ENCODE data around the gene TCN1. TPM values are rescaled to one million over a fixed set of nuclear protein-coding genes. Genes with fewer than 3 reads are reported as not detected.
A peak's percentile ranks its signal among the peaks of the same experiment; 100 is the strongest.
"Not testable (repeated sequence)": the region's sequence is repeated elsewhere in the genome, so short reads cannot be mapped to it uniquely, and the experiment has no call there.

The TCN1 gene
- total RNA-seq, 1 experiment from 2014 or later: not detected

DNA sequence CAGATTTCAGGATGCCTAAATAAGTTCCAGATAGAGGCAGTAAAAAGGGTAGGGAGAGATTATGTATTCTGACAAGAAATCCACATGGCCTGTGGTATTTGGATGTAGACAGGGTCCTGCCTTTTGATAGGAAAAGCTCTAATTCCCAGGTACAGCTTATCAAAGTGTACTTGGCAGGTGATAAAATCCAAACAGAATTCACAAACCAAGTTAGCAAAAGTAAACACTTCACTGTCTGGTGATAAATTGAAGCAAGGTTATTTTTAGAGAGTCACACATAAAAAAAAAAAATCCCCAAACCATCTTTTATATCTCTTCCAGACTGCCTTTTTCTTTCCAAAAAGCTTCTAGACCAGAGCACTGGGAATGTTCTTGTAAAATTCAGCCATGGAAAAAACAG, 26.7 kb downstream of the TCN1 start:
- Histone ChIP-seq H3K27ac (ENCODE audit: low read length) (no peak overlapping the region), H3K36me3 (ENCODE audit: insufficient read depth, low read length) (no peaks in the 10 kb centered on the region), H3K4me3 (ENCODE audit: low read length) (no peak overlapping the region), H3K9me3 (ENCODE audit: low read length) (no peaks in the 10 kb centered on the region), H3K9ac (ENCODE audit: low read length) (no peak overlapping the region), H3K27me3 (ENCODE audit: low read length) (no peaks in the 10 kb centered on the region), H3K4me2 (ENCODE audit: low read depth, low read length, poor library complexity, severe bottlenecking) (no peak overlapping the region), H2AFZ (ENCODE audit: low read length) (no peak overlapping the region), H3K9me2 (replicated peaks; ENCODE audit: insufficient read depth, low read length) (no peaks in the 10 kb centered on the region), H4K20me1 (ENCODE audit: insufficient read depth, low read depth, low read length) (no peaks in the 10 kb centered on the region), H3K4me1 (ENCODE audit: low read length) (no peaks in the 10 kb centered on the region), H3K79me2 (ENCODE audit: low read length) (no peaks in the 10 kb centered on the region)
- DNase-seq: no peak

DNA sequence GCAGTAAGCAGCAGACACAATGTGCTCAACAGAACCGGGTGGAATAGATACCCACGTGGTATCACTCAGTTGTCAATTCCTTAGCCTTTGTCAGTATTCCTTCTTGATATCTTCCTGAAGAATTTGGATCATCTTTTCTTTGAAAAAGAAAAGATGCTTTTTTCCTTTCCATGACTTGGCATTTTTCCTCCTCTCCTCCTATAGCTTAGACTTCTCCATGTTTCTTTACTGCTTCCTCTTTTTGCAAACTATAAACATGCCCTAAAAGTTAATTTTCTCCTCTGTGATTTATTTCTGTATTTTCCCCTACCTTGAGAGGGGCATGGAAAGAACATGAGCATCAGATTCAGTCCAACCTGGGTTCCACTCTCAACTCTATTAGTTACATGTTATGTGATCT, 32.7 kb downstream of the TCN1 start:
- Histone ChIP-seq H3K9me2 (replicated peaks; ENCODE audit: insufficient read depth, low read length) (no peaks in the 10 kb centered on the region), H3K9me3 (ENCODE audit: low read length) (no peaks in the 10 kb centered on the region), H3K27ac (ENCODE audit: low read length) (no peak overlapping the region), H3K4me2 (ENCODE audit: low read depth, low read length, poor library complexity, severe bottlenecking) (no peak overlapping the region), H3K9ac (ENCODE audit: low read length) (no peak overlapping the region), H3K4me3 (ENCODE audit: low read length) (no peak overlapping the region), H3K36me3 (ENCODE audit: insufficient read depth, low read length) (no peaks in the 10 kb centered on the region), H2AFZ (ENCODE audit: low read length) (no peak overlapping the region), H3K27me3 (ENCODE audit: low read length) (no peaks in the 10 kb centered on the region), H3K79me2 (ENCODE audit: low read length) (no peaks in the 10 kb centered on the region), H3K4me1 (ENCODE audit: low read length) (no peaks in the 10 kb centered on the region), H4K20me1 (ENCODE audit: insufficient read depth, low read depth, low read length) (no peaks in the 10 kb centered on the region)
- DNase-seq: no peak

DNA sequence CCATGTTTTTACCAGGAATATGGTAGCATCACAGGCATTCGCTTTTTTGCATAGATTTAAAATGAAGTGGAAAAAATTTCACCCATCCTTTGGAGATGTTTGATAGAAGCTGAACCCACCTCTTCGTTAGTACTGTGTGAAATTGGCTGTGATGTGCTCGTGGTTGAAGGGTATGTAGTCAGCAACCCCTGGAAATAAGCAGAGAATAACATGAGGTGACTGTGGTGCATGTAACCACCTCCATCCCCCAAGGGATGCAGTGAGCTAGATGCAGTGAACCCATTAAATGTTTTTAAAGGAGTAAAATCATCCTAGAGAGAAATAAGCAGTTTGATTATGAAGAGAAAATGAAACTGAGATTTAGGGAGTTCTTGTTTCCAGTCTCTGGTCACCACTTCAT, 36.9 kb downstream of the TCN1 start:
- no peaks in the 10 kb centered on the region for H3K36me3 ChIP-seq (ENCODE audit: insufficient read depth, low read length)
- DNase-seq: no peak
- no peaks in the 10 kb centered on the region for H3K9me2 ChIP-seq (replicated peaks; ENCODE audit: insufficient read depth, low read length)
- no peaks in the 10 kb centered on the region for H3K27me3 ChIP-seq (ENCODE audit: low read length)
- H3K4me3 ChIP-seq (ENCODE audit: low read length): no peak overlapping the region
- H3K4me2 ChIP-seq (ENCODE audit: low read depth, low read length, poor library complexity, severe bottlenecking): no peak overlapping the region
- H3K4me1 ChIP-seq (ENCODE audit: low read length): no peaks in the 10 kb centered on the region
- no peaks in the 10 kb centered on the region for H3K79me2 ChIP-seq (ENCODE audit: low read length)
- H2AFZ ChIP-seq (ENCODE audit: low read length): no peak overlapping the region
- H3K9me3 ChIP-seq (ENCODE audit: low read length): no peaks in the 10 kb centered on the region
- no peaks in the 10 kb centered on the region for H4K20me1 ChIP-seq (ENCODE audit: insufficient read depth, low read depth, low read length)
- H3K27ac ChIP-seq (ENCODE audit: low read length): no peak overlapping the region
- no peak overlapping the region for H3K9ac ChIP-seq (ENCODE audit: low read length)

DNA sequence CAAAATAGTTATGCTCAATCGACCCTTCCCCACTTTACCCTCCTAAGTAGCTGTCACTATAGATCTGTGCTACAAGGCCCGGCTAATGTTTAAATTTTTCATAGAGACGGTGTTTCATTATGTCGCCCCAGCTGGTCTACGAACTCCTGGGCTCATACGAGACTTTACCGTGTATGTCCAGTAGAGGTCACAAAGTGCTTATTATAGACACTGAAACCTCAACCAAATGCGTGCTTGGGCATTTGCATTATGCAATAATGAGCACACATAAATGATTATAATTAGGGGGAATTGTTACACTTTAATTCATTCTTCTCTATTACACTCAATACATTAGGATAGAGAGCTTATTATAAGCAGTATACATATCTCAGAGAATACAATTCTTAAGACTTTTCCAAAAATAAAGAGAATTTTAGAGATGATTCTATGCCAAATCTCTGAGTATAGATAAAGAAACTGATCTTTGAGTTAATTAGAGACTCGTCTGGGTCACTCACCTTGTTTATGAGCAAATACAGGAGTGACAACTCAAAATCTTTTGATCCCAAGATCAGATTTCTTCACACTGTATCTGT, 43.2 kb downstream of the TCN1 start:
- Histone ChIP-seq H4K20me1 (ENCODE audit: insufficient read depth, low read depth, low read length) (no peaks in the 10 kb centered on the region), H2AFZ (ENCODE audit: low read length) (no peak overlapping the region), H3K27ac (ENCODE audit: low read length) (no peak overlapping the region), H3K9me3 (ENCODE audit: low read length) (no peaks in the 10 kb centered on the region), H3K79me2 (ENCODE audit: low read length) (no peaks in the 10 kb centered on the region), H3K9ac (ENCODE audit: low read length) (no peak overlapping the region), H3K4me1 (ENCODE audit: low read length) (peaks cover 19% of the 10 kb centered on the region), H3K9me2 (replicated peaks; ENCODE audit: insufficient read depth, low read length) (no peaks in the 10 kb centered on the region), H3K27me3 (ENCODE audit: low read length) (no peaks in the 10 kb centered on the region), H3K36me3 (ENCODE audit: insufficient read depth, low read length) (no peaks in the 10 kb centered on the region), H3K4me2 (ENCODE audit: low read depth, low read length, poor library complexity, severe bottlenecking) (no peak overlapping the region), H3K4me3 (ENCODE audit: low read length) (no peak overlapping the region)
- DNase-seq: peak; percentile 68

DNA sequence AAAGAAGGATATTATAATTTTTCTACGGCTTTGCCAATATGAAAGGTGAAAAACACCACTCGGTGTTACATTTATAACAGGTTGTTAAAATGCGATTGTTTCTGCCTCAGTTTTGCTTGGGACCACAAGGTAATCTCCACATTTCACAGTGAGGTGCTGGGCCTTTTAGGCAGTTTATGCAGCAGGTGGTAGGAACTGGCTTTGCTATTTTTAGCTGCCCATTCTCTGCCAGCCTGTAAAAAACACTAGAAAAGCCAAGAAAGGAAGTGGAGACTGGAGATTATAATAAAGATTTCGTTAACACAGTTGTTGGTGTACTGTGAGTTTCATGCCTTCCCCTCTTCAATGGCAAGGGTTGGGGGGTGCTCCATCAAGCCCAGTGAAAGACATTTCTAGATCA, 47.7 kb downstream of the TCN1 start:
- no peaks in the 10 kb centered on the region for H3K36me3 ChIP-seq (ENCODE audit: insufficient read depth, low read length)
- peak overlapping the region; percentile 39 for H3K4me2 ChIP-seq (ENCODE audit: low read depth, low read length, poor library complexity, severe bottlenecking)
- H2AFZ ChIP-seq (ENCODE audit: low read length): no peak overlapping the region
- peaks cover 38% of the 10 kb centered on the region for H3K4me1 ChIP-seq (ENCODE audit: low read length)
- no peak overlapping the region for H3K9ac ChIP-seq (ENCODE audit: low read length)
- no peaks in the 10 kb centered on the region for H4K20me1 ChIP-seq (ENCODE audit: insufficient read depth, low read depth, low read length)
- no peaks in the 10 kb centered on the region for H3K9me2 ChIP-seq (replicated peaks; ENCODE audit: insufficient read depth, low read length)
- no peaks in the 10 kb centered on the region for H3K79me2 ChIP-seq (ENCODE audit: low read length)
- H3K9me3 ChIP-seq (ENCODE audit: low read length): no peaks in the 10 kb centered on the region
- no peak for DNase-seq
- H3K4me3 ChIP-seq (ENCODE audit: low read length): no peak overlapping the region
- no peaks in the 10 kb centered on the region for H3K27me3 ChIP-seq (ENCODE audit: low read length)
- no peak overlapping the region for H3K27ac ChIP-seq (ENCODE audit: low read length)

DNA sequence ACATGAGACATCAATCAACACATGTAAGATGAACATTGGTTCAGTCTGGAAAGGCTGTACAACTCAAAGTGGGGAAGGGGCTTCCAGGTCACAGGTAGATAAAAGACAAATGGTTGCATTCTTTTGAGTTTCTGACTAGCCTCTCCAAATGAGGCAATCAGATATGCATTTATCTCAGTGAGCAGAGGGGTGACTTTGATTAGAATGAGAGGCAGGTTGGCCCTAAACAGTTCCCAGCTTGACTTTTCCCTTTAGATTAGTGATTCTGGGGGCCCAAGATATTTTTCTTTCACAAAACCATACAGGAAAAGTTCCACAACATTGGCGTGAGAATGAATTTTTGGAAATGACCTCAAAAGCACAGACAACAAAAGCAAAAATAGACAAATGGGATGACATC, 49.9 kb downstream of the TCN1 start:
- not testable (repeated sequence) for H2AFZ ChIP-seq (ENCODE audit: low read length); H3K27me3 ChIP-seq (ENCODE audit: low read length); H3K27ac ChIP-seq (ENCODE audit: low read length); H3K9me3 ChIP-seq (ENCODE audit: low read length); H3K4me3 ChIP-seq (ENCODE audit: low read length); H4K20me1 ChIP-seq (ENCODE audit: insufficient read depth, low read depth, low read length); H3K9ac ChIP-seq (ENCODE audit: low read length); DNase-seq; H3K9me2 ChIP-seq (replicated peaks; ENCODE audit: insufficient read depth, low read length); H3K36me3 ChIP-seq (ENCODE audit: insufficient read depth, low read length); H3K79me2 ChIP-seq (ENCODE audit: low read length)
- H3K4me1 ChIP-seq (ENCODE audit: low read length): peaks cover 38% of the 10 kb centered on the region
- peak overlapping the region; percentile 14 for H3K4me2 ChIP-seq (ENCODE audit: low read depth, low read length, poor library complexity, severe bottlenecking)

DNA sequence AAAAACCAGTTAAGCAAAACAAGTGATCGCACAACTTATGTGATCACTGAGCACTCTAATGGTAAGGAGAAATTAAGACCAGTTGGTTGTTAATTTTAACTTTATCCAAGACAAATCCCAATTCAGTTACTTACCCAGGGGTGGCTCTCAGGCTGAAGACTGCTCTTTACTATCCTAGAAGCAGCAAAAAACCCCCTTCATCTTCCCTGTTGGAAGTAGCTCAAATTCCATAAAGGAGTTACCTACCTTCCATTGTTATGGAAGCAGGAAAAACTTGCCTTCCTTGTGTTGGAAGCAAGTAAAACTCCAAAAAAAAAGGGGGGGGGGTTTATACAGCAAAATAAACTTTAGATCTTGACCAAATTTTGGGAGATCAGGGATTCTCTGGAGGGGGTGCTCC, 50.5 kb downstream of the TCN1 start:
- Histone ChIP-seq H3K9me2 (replicated peaks; ENCODE audit: insufficient read depth, low read length) (no peaks in the 10 kb centered on the region), H3K4me1 (ENCODE audit: low read length) (peaks cover 44% of the 10 kb centered on the region), H3K4me2 (ENCODE audit: low read depth, low read length, poor library complexity, severe bottlenecking) (no peak overlapping the region), H3K79me2 (ENCODE audit: low read length) (no peaks in the 10 kb centered on the region), H3K9me3 (ENCODE audit: low read length) (no peaks in the 10 kb centered on the region), H3K27ac (ENCODE audit: low read length) (no peak overlapping the region), H3K36me3 (ENCODE audit: insufficient read depth, low read length) (no peaks in the 10 kb centered on the region), H3K9ac (ENCODE audit: low read length) (no peak overlapping the region), H3K27me3 (ENCODE audit: low read length) (no peaks in the 10 kb centered on the region), H3K4me3 (ENCODE audit: low read length) (no peak overlapping the region), H2AFZ (ENCODE audit: low read length) (no peak overlapping the region), H4K20me1 (ENCODE audit: insufficient read depth, low read depth, low read length) (no peaks in the 10 kb centered on the region)
- no peak for DNase-seq

DNA sequence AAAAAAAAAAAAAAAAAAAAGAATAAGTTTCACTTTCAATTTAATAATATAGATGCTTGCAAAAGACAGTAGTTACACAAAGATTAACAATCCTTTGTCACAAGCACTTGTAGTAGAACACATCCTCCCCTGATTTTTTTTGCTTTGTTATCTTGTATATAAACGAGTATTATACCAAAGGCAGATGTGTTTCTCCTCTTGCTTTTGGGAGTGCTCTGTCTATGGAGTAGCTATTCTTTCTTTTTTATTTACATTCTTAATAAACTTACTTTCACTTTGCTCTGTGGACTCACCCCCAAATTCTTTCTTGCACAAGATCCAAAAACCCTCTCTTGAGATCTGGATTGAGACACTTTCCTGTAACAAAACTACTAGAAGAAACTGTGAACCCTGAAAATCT, 52.3 kb downstream of the TCN1 start:
- no peak overlapping the region for H2AFZ ChIP-seq (ENCODE audit: low read length)

DNA sequence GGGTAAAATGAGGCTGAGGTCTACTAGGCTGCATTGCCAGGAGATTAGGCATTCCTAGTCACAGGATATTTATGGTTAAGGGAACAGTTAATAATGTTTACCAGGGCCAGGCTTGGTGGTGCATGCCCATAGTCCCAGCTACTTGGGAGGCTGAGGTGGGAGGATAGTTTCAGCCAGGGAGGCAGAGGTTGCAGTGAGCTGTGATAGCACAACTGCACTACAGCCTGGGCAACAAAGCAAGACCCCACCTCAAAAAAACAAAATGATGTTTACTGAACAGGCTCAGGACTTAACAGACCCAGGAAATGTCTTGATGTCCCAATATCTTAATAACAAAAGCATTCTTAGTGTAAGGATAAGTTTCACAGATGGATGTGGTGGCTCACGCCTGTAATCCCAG, 52.9 kb downstream of the TCN1 start:
- DNase-seq: no peak
- peaks cover 40% of the 10 kb centered on the region for H3K4me1 ChIP-seq (ENCODE audit: low read length)
- H2AFZ ChIP-seq (ENCODE audit: low read length): no peak overlapping the region
- no peaks in the 10 kb centered on the region for H4K20me1 ChIP-seq (ENCODE audit: insufficient read depth, low read depth, low read length)
- no peaks in the 10 kb centered on the region for H3K9me2 ChIP-seq (replicated peaks; ENCODE audit: insufficient read depth, low read length)
- no peak overlapping the region for H3K27ac ChIP-seq (ENCODE audit: low read length)
- peaks cover 5% of the 10 kb centered on the region; the same call in 1 of the 2 replicates for H3K36me3 ChIP-seq (ENCODE audit: insufficient read depth, low read length)
- no peaks in the 10 kb centered on the region for H3K27me3 ChIP-seq (ENCODE audit: low read length)
- no peak overlapping the region for H3K4me3 ChIP-seq (ENCODE audit: low read length)
- H3K79me2 ChIP-seq (ENCODE audit: low read length): peaks cover 16% of the 10 kb centered on the region
- no peaks in the 10 kb centered on the region for H3K9me3 ChIP-seq (ENCODE audit: low read length)
- H3K4me2 ChIP-seq (ENCODE audit: low read depth, low read length, poor library complexity, severe bottlenecking): no peak overlapping the region
- H3K9ac ChIP-seq (ENCODE audit: low read length): no peak overlapping the region

More for the DNA sequence above, 52.3 kb downstream of the TCN1 start:
- no peaks in the 10 kb centered on the region for H3K27me3 ChIP-seq (ENCODE audit: low read length)
- peaks cover 14% of the 10 kb centered on the region for H3K79me2 ChIP-seq (ENCODE audit: low read length)
- no peak overlapping the region for H3K4me2 ChIP-seq (ENCODE audit: low read depth, low read length, poor library complexity, severe bottlenecking)
- H3K9me3 ChIP-seq (ENCODE audit: low read length): no peaks in the 10 kb centered on the region
- H3K4me1 ChIP-seq (ENCODE audit: low read length): peaks cover 42% of the 10 kb centered on the region
- no peaks in the 10 kb centered on the region for H3K36me3 ChIP-seq (ENCODE audit: insufficient read depth, low read length)
- no peak overlapping the region for H3K4me3 ChIP-seq (ENCODE audit: low read length)
- no peak overlapping the region for H3K9ac ChIP-seq (ENCODE audit: low read length)
- H3K27ac ChIP-seq (ENCODE audit: low read length): no peak overlapping the region
- no peaks in the 10 kb centered on the region for H4K20me1 ChIP-seq (ENCODE audit: insufficient read depth, low read depth, low read length)
- DNase-seq: no peak
- H3K9me2 ChIP-seq (replicated peaks; ENCODE audit: insufficient read depth, low read length): no peaks in the 10 kb centered on the region
